ENCODE measurements around the gene USH2A.
"Not testable (repeated sequence)": the region's sequence is repeated elsewhere in the genome, so short reads cannot be mapped to it uniquely, and the experiment has no call there.

The USH2A gene

DNA sequence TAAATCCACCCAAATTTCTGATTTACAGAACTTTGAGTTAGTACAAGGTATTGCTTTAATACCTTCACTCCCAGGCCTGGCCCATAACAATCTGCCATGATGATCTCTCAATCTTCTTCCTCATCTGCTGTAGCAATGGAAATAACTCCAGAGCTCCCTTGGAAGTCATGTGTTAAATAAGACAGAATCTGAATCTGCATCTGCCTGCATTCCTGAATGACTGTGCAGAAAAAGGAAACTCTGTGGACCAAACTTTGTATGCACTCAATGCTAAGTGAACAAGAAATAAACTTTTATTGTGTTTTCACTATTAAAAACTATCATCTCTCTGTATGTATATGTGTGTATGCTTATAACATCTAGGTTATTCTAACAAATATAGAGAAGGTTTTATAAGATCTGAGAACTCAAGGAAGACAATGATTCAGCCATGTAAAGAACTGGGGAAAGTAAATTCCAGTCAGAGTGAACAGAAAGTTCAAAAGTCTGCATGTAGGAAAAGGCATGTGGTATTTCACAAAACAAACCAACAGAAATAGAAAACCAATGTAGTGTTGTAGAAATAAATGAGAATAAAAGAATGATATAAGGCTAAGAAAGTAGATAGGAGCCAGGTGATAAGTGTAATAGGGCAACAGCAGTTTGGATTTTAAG is 390.2 kb downstream of the USH2A start:
- peak; percentile 28 for DNase-seq

GRCh38 chr1:216032284-216032683 is 391.0 kb downstream of the USH2A start:
- no peak for DNase-seq

DNA sequence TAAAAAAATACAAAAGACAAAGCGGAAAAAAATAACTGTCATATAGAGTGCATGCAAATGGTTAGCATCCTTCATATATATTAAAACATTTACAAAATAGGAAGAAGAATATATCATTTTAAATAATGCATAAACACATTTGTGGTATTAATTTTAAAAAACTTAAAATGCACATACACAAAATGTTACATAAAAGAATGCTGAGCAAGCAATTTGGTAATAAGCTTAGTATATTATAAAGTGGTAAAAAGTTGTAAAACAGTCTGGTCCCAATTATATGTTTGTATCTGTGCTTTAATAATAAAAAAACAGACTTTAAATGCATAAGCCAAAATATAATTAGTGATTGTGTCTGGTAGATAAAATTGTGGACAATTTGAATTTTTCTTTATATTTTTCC is 394.6 kb downstream of the USH2A start:
- no peak for DNase-seq

- DNase-seq, result no peak
Observed at GRCh38 chr1:216024546-216024945, 398.7 kb downstream of the USH2A start.

GRCh38 chr1:216020743-216021345 is 402.4 kb downstream of the USH2A start:
- DNase-seq, result no peak

DNA sequence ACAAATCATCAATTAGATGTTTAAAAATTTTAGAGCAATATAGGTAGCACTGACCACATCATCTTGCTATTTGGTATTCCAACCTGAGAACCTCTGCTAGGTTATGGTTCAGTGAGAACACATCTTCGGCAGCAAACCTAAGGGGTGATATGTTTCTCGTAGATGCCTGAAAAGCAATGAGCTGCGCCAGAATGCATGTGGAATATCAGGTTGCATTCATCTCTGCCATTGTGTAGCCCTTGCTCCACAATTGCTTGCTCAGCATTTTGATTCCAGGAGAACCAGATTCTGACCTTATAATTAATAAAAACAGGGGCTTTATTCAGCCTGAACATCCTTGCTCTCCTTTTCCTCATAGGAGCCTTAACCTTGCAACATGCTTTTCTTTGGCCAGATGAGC is 408.1 kb downstream of the USH2A start:
- DNase-seq, result no peak

GRCh38 chr1:216014086-216014485 is 409.2 kb downstream of the USH2A start:
- peak; percentile 28 for DNase-seq

DNA sequence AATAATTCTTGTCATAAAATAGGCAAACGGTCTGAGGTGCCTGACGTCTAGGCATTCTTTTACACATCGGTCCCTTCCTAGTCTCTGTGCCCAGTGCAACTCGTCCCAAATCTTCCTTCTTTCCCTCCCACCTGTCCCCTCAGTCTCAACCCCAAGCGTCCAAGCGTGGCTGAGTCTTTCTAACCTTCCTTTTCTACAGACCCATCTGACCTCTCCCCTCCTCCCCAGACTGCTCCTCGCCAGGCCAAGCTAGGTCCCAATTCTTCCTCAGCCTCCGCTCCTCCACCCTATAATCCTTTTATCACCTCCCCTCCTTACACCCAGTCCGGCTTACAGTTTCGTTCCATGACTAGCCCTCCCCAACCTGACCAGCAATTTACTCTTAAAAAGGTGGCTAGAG is 413.8 kb downstream of the USH2A start:
- DNase-seq, result not testable (repeated sequence)

DNA sequence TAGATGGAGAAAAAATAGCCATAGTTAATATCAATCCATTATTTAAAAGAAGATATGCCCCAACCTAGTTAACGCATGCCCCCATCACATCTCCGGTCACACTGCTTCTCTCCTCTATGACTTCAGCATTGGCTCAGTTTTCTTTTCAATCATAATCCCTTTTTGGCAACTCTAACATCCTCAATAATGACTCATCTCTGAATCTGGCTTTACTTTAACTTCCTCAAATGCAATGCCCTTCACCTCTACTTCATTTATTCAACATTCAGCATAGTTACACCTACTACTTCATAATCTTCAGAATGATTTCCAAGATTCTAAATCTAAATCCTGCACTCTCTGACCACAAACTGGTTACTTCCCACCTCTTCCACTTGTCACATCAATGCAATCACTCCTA is 417.3 kb downstream of the USH2A start:
- peak; percentile 54 for DNase-seq

GRCh38 chr1:215992620-215993019 is 430.6 kb downstream of the USH2A start:
- DNase-seq, result peak; percentile 45

DNA sequence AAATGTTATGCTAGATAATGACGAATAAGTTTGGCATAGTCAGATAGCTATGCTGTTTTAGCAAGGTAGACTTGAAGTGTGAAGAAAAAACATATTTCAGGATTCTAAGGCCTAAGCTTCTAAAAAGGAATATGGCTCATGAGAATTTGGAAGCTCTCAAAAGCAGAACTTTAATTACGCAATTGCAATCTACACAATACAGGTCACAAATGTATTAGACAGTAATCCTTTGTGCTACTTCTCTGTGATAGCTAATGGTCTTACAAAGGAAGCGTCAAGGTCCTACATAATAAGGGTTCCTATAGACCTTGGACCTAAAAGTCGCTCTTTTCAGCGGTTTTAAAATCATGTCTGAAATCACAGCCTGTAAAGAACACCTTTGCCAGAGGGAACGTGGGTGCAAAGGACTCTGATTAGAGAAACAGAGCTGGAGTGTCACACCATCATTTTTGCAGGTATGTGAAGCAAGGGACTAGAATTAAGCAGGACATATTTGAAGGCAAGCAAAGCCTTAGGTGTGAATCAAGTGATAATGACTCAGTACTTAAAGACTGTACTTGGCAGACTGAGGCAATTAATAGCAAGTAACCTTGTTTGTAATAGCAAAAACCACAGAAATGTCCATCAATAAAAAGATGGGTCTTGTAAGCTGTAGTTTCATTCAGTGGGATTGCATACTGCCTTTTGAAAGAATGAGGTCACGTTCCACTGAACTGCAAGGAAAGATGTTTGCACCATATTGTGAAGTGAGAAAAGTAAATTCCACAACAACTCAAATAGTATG is 436.0 kb downstream of the USH2A start:
- DNase-seq, result peak; percentile 68

DNA sequence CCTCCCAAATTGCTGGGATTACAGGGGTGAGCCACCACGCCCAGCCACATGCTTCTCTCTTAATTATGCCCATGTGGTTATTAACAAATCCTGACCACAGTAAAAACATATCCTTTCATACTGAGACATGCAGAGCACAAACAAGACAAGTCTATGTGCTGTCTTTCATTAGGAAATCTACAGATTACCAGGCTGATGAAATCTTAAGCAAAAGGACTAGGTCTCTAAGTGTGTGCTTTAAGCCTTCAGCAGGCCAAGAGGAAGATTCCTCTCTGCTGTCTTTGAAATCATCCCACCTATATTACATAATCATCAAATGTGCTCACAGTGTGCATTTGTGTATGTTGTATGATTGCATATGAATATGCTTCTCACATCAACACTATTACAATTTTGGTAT is 436.8 kb downstream of the USH2A start:
- DNase-seq, result peak; percentile 73

DNA sequence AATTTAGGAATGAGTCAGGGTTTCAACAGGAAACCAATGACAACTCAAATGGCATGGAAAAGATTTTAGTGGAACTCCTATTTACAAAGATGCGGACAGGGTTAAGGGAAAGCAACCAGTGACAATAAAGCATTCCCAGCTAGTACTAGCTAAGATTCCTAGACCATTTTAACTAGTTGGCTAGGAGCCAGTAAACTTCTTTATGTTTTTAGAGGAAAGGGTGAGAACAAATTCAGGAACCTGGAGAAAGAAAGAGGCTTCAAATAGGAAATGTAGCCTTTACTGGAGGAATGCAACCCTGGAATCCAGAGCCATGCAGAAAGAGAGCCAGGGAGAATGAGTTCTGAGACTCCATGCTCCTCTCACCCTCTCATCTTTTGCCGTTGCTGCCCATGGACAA is 439.6 kb downstream of the USH2A start:
- DNase-seq, result no peak

DNA sequence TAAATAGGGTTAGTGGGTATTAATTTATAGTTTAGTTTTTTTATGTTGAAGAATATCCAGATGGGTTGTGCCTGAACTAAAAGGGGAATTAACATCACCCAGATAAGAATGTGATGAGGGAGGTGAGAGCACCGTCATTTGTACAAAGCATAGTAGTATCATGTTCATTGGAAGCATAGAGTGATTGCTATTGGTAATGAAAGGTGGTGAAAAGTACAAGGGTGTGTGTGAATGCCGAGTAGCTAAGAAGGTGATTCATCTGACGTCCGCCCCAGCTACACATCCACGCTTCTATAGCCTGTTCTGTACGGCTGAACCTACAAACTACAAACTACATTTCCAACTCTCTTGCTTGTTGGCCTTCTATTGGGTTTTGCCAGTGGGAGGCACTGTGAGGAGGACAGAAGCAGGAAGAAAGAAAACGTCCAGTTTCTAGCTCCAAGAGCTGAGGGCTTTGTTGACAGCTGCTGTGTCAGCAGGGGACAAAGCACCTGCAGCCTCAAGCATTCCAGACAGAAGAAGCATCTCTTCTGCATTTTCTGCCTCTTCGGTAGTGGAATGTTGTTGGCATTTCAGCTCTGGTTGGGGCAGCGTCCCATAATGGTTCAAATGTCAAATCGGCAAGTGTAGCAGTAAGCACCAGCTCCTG is 451.3 kb downstream of the USH2A start:
- no peak for DNase-seq

DNA sequence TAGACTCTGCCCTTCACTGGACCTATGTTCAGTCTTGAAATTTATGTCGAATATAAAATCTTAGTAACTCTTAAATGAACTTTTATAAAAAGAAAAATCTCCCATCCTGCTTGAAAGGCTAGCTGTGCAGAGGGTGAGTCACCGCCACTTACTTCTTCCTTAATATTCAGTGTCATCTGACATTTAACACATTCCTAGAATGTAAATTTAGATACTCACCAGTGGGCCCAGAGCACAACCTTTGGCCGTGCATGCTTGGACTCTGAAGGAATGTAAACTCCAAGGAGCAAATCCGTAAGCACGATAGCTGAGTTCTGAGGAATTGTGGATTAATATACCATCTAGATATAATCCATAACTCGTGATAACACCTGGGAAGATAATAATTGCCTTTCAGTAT is 452.8 kb downstream of the USH2A start:
- DNase-seq, result peak; percentile 51

GRCh38 chr1:215963621-215964020 is 459.6 kb downstream of the USH2A start:
- no peak for DNase-seq

- DNase-seq, result no peak
Observed at GRCh38 chr1:215963040-215963439, 460.2 kb downstream of the USH2A start.

GRCh38 chr1:215958841-215959240 is 464.4 kb downstream of the USH2A start:
- DNase-seq, result peak; percentile 46

GRCh38 chr1:215957663-215958062 is 465.6 kb downstream of the USH2A start:
- peak; percentile 60 for DNase-seq

DNA sequence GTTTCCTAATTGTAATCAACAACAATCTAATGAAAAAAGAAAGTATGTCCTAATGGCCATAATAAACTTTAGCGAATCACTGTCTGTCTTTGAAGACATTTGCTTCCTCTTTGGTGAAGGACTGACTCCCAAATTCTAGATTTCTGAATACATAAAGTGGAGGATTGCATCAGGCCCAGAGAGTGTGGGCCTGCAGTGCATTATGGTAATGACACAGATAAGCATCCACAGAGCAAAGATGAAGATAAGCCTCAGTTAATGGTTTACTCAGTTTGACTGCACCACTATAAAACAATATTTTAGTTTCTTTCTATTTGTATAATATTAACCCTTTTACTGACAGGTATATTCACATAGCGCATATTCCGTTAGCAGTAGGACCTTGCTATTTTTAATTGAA is 490.7 kb downstream of the USH2A start:
- no peak for DNase-seq

GRCh38 chr1:215926670-215927069 is 496.6 kb downstream of the USH2A start:
- DNase-seq, result no peak

DNA sequence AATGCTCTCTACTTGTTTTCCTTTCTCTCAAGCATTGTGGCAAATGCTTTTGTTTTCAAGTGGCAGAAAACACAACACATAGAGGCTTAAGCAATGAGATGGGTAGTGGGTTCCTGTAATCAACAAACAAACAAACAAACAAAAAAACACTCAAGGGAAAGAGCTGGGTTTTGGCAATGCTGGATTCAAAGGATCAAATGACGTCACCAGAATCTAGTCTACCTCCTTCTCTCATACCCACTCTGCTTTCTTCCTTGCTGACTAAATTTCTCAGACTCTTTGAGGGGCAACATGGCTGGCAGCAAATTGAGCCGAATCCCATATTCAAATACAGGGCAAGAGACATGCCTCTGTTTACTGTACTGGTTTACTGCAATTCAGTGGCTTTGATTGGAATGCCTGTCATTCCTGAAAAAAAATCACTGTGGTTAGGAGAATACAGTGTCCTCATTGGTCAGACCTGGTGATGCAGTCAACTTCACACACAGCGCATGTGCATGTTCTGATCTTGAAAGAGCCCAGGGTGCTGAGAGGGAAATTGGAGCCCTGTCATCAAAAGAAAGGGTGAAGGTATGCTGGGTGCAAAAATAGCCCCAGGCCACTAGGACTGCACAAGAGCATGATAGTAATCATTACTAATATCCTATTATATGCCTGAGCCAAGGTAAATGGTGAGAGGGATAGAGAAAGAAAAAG is 500.0 kb downstream of the USH2A start:
- peak; percentile 51 for DNase-seq
